Fibroblast of the conjunctiva (primary cell): ENCODE measurements around the gene PRRT4.

Experiments used
- DNase-seq: peaks from one replicate; pipeline ENCODE4 v3.0.0-alpha.2; 2010; ENCODE audit warnings: low read depth

Gene PRRT4

GRCh38 chr7:128374041-128374440, 12.6 kb upstream of the PRRT4 start:
- DNase-seq: no peak

- no peak for DNase-seq
Measured at GRCh38 chr7:128373606-128374005, 12.1 kb upstream of the PRRT4 start.

GRCh38 chr7:128370491-128370890, 9.0 kb upstream of the PRRT4 start:
- DNase-seq: no peak

GRCh38 chr7:128366986-128367385, 5.5 kb upstream of the PRRT4 start:
- DNase-seq: no peak

- no peak for DNase-seq
Measured at GRCh38 chr7:128366300-128366699, 4.8 kb upstream of the PRRT4 start.

GRCh38 chr7:128365432-128365831, 3.9 kb upstream of the PRRT4 start:
- DNase-seq: no peak

GRCh38 chr7:128364166-128364870, 2.8 kb upstream of the PRRT4 start:
- no peak for DNase-seq

GRCh38 chr7:128363261-128363721, 1.8 kb upstream of the PRRT4 start:
- no peak for DNase-seq

- DNase-seq: no peak
Measured at GRCh38 chr7:128362670-128363069, 1.2 kb upstream of the PRRT4 start.

GRCh38 chr7:128360359-128360678, 1.2 kb downstream of the PRRT4 start:
- DNase-seq: no peak

- DNase-seq: no peak
Measured at GRCh38 chr7:128359939-128360338, 1.6 kb downstream of the PRRT4 start.

- no peak for DNase-seq
Measured at GRCh38 chr7:128359336-128359735, 2.2 kb downstream of the PRRT4 start.

GRCh38 chr7:128358233-128358632, 3.3 kb downstream of the PRRT4 start:
- no peak for DNase-seq

GRCh38 chr7:128357217-128357613, 4.3 kb downstream of the PRRT4 start:
- DNase-seq: no peak

GRCh38 chr7:128356546-128357216, 4.8 kb downstream of the PRRT4 start:
- DNase-seq: no peak

- no peak for DNase-seq
Measured at GRCh38 chr7:128353610-128354009, 7.9 kb downstream of the PRRT4 start.

GRCh38 chr7:128353189-128353588, 8.3 kb downstream of the PRRT4 start:
- no peak for DNase-seq

GRCh38 chr7:128352636-128353035, 8.9 kb downstream of the PRRT4 start:
- no peak for DNase-seq

GRCh38 chr7:128352153-128352537, 9.3 kb downstream of the PRRT4 start:
- peak; percentile 6 for DNase-seq

GRCh38 chr7:128351296-128352152, 10.0 kb downstream of the PRRT4 start:
- DNase-seq: no peak

- no peak for DNase-seq
Measured at GRCh38 chr7:128350708-128351295, 10.7 kb downstream of the PRRT4 start.

- DNase-seq: no peak
Measured at GRCh38 chr7:128349466-128349825, 12.0 kb downstream of the PRRT4 start.

GRCh38 chr7:128347647-128348097, 13.8 kb downstream of the PRRT4 start:
- DNase-seq: peak; percentile 34
